Activated CD4-positive, CD25-positive, alpha-beta regulatory T cell treated with anti-CD3 and anti-CD28 coated beads, Interleukin-2, amount 50 U/mL, for 72 hours (primary cell): Measurements from ENCODE around the gene MVD.
"Not testable (repeated sequence)": the region's sequence is repeated elsewhere in the genome, so short reads cannot be mapped to it uniquely, and the experiment has no call there.

Experiments used
- DNase-seq: peaks from one replicate; pipeline ENCODE4 v3.0.0; 2021

MVD gene

GRCh38 chr16:88622866-88623265, 40.0 kb downstream of the MVD start:
- DNase-seq: no peak

GRCh38 chr16:88622125-88622524, 40.8 kb downstream of the MVD start:
- no peak for DNase-seq

DNA sequence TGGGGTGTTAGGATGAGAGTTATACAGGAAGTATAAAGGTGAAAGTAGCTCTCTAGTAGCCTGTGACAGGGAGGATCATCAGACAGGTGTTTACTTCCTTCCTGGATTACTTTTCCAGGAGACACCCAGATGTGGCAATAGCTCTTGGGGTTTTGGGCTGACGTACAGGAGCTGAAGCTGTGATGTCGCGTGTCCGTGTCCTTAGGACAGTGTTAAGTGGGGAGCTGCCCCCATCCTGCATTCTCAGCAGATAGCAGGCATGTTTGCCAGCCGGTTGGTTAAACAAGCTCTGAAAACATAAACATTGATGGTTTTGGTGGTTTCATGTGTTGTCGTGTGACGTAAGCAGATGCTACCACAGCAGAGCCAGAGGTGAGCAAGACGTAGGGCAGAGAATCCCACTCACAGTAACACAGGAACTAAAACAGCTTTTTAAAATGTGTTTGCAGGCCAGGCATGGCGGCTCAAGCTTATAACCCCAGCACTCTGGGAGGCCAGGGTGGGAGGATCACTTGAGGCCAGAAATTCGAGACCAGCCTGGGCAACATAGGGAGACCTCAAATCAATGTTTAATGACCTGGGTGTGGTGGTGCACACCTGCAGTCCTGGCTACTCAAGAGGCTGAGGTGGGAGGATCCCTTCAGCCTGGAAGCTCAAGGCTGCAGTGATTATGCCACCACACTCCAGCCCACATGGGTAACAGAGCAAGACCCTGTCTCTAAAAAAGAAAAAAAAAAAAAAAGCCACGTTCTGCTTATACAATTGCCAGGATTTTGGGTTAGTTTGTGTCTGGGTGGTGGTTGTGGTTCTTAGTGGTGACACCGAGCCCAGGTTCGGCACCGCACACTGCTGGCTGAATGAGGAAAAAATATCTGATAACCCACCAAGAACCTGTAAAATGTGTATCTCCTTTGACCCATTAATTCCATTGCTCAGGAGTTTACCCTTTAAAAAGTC, 42.8 kb downstream of the MVD start:
- DNase-seq: no peak

- DNase-seq: no peak
Measured at GRCh38 chr16:88618956-88619667, 43.8 kb downstream of the MVD start.

DNA sequence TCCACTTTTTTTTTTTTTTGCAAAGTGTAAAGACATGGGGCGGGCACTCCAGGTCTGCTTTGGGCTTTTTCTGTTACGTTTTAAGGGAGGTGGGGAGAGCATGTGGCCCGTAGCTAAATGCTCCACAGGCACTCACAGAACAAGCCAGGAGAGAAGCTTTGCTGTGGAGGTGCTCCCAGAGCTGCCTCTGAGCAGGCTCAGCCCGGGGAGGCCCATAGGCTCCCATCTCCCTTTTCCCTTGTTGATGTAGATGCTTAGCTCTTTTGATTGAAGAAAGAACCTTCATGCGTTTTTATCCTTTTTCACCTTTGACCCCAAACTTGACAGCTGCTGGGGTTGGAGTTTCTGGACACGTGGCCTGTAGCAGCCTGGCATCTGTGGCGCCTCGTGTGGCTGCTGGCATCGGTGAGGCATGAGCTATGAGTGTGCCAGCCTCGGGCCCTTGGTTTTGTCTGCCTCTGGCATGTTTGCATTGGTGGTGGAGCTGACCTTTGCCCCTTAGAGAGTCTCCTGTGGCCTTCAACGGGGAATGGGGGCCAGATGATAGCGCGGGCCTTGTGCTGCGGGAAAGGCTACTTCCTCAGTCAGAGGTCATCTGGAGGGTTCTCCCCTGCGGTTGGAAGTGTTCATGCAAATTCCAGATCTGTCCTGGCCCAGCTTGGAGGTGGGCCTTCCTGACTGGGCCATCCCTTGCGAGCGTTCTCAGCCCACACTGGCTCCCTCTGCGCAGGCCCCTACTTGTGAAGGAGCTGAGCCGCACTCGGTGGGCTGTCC, 44.5 kb downstream of the MVD start:
- DNase-seq: no peak

- DNase-seq: no peak
Measured at GRCh38 chr16:88617268-88618031, 45.4 kb downstream of the MVD start.

GRCh38 chr16:88616736-88617135, 46.2 kb downstream of the MVD start:
- DNase-seq: no peak

GRCh38 chr16:88616320-88616719, 46.6 kb downstream of the MVD start:
- no peak for DNase-seq

GRCh38 chr16:88614818-88615580, 47.9 kb downstream of the MVD start:
- DNase-seq: no peak

DNA sequence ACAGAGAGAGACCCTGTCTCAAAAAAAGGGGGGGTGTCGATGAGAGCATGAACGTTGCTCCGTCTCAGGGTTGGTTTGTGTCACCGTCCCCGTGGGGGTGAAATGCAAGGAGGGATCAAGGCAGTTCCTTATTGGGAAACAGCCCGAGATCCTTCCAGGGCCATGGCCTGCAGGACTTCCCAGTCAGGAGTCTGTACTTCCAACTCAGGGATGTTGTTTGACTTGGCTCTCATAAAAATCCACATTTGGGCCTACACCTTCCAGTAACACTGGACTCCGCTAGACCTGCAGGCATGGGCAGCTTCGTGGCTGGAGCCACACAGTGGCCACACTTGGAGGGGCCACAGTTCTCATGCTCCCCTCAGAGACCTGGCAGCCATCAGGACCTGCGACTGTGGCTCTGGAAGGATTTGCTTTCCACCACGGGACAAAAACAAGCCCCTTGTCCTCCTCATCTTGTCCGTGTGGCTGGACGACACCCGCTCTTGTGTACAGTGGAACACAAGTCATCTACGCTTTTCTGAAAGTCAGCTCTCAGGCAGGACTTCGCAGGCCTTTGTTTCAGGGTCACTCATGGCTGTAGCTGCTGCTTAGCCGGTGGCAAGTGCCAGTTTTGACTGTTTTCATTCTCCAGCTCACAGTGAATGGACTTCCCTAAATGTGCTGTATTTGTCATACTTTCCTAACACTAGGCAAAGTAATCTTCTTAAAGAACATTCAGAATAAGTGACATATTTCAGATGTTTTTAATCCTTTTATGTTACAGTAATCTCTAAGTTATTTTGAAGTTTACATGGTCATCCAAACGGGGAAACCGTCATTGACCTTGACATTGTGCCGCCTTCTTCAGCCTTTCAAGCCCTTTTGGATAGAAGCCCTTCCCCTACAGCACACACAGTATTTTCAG, 48.7 kb downstream of the MVD start:
- DNase-seq: no peak

DNA sequence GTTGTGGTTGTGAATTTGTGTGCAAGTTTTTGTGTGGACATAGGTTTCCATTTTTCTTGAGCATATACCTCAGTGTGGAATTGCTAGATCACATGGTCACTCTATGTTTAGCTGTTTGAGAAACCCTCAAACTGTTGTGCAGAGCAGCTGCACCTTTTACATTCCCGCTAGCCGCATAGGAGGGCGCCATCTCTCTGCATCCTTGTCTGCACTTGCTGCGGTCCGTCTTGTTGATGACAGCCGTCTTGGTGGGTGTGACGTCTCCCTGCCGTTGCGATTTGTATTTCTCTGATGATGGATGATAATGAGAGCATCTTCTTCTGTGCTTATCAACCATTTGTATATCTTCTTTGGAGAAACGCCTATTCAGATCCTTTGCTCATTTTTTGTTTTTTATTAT, 49.6 kb downstream of the MVD start:
- no peak for DNase-seq

- DNase-seq: no peak
Measured at GRCh38 chr16:88610909-88611812, 51.7 kb downstream of the MVD start.

GRCh38 chr16:88610080-88610479, 52.8 kb downstream of the MVD start:
- no peak for DNase-seq

DNA sequence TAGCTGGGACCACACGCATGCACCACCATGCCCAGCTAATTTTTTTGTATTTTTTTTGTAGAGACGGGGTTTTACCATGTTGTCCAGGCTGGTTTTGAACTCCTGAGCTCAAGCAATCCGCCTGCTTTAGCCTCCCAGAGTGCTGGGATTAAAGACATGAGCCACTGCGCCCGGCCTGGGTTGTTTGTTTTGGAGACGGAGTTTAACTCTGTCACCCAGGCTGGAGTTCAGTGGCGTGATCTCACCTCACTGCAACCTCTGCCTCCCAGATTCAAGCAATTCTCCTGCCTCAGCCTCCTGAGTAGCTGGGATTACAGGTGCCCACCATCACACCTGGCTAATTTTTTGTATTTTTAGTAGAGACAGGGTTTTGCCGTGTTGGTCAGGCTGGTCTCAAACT, 53.5 kb downstream of the MVD start:
- not testable (repeated sequence) for DNase-seq

DNA sequence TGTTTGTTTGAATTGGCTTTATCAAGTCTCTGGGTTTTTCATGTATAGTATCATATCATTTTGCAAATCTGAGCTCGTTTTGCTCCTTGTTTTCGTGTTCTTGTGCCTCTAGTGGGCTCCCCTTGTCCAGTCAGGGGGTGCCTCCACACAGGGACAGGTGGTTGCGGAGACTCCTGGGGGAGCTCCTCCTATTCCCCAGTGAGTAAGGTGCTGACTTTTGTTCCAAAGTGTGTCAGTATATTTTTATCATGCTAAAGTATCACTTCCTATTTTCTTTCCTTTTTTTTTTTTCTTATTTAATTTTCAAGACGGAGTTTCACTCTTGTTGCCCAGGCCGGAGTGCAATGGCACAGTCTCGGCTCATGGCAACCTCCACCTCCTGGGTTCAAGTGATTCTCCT, 54.8 kb downstream of the MVD start:
- no peak for DNase-seq

- no peak for DNase-seq
Measured at GRCh38 chr16:88606148-88606757, 56.6 kb downstream of the MVD start.

DNA sequence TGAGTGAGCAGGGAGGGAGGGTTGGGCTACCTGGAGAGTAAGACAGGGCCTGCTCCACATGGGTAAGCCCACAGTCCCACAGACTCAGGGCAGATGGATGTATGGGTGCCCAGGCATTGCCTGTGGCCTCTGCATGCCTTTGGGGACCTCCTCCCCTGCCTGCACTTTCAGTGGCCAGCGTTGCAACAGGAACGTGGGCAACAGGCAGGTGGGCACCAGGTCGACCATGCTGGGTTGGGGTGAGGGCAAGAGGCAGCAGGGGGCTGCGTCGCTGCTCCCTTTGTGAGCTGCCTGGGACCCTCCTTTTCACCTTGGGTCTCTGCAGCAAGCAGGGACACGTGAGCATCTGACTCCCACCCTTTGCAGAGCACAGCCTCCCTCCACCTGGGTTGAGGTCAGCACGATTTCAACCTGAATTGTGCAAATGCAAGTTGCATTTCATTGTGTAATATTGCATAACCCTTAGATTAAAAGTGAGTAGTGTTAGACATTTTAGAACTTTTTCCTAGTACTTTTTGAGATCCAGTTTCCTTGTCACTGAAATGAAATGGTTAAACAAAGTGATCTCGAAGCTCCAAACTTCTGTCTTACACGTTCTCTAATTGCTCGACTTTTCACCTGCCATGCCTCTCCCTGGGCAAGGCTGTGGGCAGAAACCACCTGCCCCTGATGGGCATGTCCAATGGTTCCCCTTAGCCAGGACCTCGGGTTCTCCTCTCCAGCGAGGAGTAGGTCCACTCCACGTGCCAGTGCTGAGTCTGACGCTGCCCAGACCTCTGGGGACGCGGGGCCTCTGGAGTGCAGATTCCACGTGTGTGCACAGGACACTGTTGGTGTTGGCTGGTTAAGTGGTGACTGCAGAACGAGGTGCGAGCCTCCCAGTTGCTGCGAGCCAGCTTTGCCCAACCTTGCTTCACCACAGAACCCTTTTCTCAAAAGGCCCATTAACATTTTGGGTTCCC, 57.4 kb downstream of the MVD start:
- no peak for DNase-seq

DNA sequence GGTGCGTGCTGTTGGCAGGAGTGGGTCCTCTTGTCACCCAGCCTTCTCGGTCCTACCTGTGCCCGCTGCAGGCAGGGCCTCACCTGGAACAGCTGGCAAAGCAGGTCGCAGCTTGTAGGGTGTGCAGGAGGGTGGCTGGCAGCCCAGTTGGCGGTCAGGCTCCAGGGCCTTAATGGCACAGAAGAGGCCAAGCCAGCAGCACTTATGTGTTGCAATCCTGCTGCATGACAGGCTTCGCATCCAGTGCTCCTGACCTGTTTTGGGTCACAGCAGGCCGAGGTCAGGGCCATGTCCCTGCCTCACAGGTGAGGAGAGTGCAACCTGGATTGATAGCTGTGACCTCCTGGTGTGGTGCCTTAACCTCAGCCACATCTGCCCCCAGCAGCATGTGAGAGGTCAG, 60.8 kb downstream of the MVD start:
- DNase-seq: no peak
